ENCODE data around the gene KAT8.

Gene KAT8

DNA sequence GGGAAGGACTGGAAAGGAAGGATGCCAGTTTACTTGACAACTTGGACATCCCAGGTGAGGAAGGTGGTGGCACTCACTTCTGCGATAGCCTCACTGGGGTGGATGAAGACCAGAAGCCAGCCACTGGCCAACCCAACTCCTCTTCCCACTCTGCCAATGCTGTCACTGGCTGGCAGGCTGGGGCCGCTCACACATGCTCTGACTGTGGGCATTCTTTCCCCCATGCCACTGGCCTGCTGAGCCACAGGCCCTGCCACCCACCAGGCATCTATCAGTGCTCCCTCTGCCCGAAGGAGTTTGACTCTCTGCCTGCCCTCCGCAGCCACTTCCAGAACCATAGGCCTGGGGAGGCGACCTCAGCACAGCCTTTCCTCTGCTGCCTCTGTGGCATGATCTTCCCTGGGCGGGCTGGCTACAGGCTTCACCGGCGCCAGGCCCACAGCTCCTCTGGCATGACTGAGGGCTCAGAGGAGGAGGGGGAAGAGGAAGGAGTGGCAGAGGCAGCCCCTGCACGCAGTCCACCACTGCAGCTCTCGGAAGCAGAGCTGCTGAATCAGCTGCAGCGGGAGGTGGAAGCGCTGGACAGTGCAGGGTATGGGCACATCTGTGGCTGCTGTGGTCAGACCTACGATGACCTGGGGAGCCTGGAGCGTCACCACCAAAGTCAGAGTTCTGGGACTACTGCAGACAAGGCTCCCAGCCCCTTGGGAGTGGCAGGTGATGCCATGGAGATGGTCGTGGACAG, 38.7 kb upstream of the KAT8 start:
- Histone ChIP-seq H3K9me2 (replicated peaks; ENCODE audit: insufficient read depth, low read length) (no peaks in the 10 kb centered on the region), H4K20me1 (ENCODE audit: insufficient read depth, low read length) (no peaks in the 10 kb centered on the region), H2AFZ (ENCODE audit: low read length) (no peak overlapping the region), H3K36me3 (replicated peaks; ENCODE audit: insufficient read depth, low read length) (no peaks in the 10 kb centered on the region), H3K9ac (ENCODE audit: low read length) (no peak overlapping the region), H3K4me3 (ENCODE audit: low read length) (no peak overlapping the region), H3K9me3 (replicated peaks; ENCODE audit: insufficient read depth, low read length) (no peaks in the 10 kb centered on the region), H3K27ac (ENCODE audit: low read length) (no peak overlapping the region), H3F3A (ENCODE audit: insufficient read depth, low read length) (peaks cover 6% of the 10 kb centered on the region), H3K27me3 (replicated peaks; ENCODE audit: insufficient read depth, low read length) (no peaks in the 10 kb centered on the region), H3K79me2 (ENCODE audit: low read length) (peaks cover 61% of the 10 kb centered on the region), H3K4me1 (ENCODE audit: low read length) (no peaks in the 10 kb centered on the region), H3K4me2 (ENCODE audit: low read depth, low read length) (no peak overlapping the region)
- TF ChIP-seq, protein P1, sequence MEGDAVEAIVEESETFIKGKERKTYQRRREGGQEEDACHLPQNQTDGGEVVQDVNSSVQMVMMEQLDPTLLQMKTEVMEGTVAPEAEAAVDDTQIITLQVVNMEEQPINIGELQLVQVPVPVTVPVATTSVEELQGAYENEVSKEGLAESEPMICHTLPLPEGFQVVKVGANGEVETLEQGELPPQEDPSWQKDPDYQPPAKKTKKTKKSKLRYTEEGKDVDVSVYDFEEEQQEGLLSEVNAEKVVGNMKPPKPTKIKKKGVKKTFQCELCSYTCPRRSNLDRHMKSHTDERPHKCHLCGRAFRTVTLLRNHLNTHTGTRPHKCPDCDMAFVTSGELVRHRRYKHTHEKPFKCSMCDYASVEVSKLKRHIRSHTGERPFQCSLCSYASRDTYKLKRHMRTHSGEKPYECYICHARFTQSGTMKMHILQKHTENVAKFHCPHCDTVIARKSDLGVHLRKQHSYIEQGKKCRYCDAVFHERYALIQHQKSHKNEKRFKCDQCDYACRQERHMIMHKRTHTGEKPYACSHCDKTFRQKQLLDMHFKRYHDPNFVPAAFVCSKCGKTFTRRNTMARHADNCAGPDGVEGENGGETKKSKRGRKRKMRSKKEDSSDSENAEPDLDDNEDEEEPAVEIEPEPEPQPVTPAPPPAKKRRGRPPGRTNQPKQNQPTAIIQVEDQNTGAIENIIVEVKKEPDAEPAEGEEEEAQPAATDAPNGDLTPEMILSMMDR (IDR thresholded peaks at IDR 0.05; ENCODE audit: low read length), result no peak
- TF ChIP-seq EZH2phosphoT487 (IDR thresholded peaks at IDR 0.05; ENCODE audit: low read length), result no peak
- TF ChIP-seq EZH2 (optimal IDR thresholded peaks at IDR 0.05; ENCODE audit: low read depth, low read length), result no peak
- no peak for DNase-seq

DNA sequence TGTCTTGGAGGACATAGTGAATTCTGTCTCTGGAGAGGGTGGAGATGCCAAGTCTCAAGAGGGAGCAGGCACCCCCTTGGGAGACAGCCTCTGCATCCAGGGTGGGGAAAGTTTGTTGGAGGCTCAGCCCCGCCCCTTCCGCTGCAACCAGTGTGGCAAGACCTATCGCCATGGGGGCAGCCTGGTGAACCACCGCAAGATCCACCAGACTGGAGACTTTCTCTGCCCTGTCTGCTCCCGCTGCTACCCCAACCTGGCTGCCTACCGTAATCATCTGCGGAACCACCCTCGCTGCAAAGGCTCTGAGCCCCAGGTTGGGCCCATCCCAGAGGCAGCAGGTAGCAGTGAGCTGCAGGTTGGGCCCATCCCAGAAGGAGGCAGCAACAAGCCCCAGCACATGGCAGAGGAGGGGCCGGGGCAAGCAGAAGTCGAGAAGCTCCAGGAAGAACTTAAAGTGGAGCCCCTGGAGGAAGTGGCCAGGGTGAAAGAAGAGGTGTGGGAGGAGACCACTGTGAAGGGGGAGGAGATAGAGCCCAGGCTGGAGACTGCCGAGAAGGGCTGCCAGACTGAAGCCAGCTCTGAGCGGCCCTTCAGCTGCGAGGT, 38.0 kb upstream of the KAT8 start:
- no peaks in the 10 kb centered on the region for H3K27me3 ChIP-seq (replicated peaks; ENCODE audit: insufficient read depth, low read length)
- no peak overlapping the region for H3K4me3 ChIP-seq (ENCODE audit: low read length)
- H3K79me2 ChIP-seq (ENCODE audit: low read length), result peaks cover 59% of the 10 kb centered on the region
- H3K9me3 ChIP-seq (replicated peaks; ENCODE audit: insufficient read depth, low read length), result no peaks in the 10 kb centered on the region
- no peak for DNase-seq
- no peak overlapping the region for H3K27ac ChIP-seq (ENCODE audit: low read length)
- no peak for TF ChIP-seq EZH2phosphoT487 (IDR thresholded peaks at IDR 0.05; ENCODE audit: low read length)
- TF ChIP-seq, protein P1 (IDR thresholded peaks at IDR 0.05; ENCODE audit: low read length), result no peak
- TF ChIP-seq EZH2 (optimal IDR thresholded peaks at IDR 0.05; ENCODE audit: low read depth, low read length), result no peak
- 0 out of 2 replicates have a peak, but pooled peaks cover 4% of the 10 kb centered on the region for H3F3A ChIP-seq (ENCODE audit: insufficient read depth, low read length)
- no peak overlapping the region for H3K4me2 ChIP-seq (ENCODE audit: low read depth, low read length)
- H2AFZ ChIP-seq (ENCODE audit: low read length), result no peak overlapping the region
- H3K9ac ChIP-seq (ENCODE audit: low read length), result no peak overlapping the region
- H3K9me2 ChIP-seq (replicated peaks; ENCODE audit: insufficient read depth, low read length), result no peaks in the 10 kb centered on the region
- no peaks in the 10 kb centered on the region for H4K20me1 ChIP-seq (ENCODE audit: insufficient read depth, low read length)
- no peaks in the 10 kb centered on the region for H3K36me3 ChIP-seq (replicated peaks; ENCODE audit: insufficient read depth, low read length)
- no peaks in the 10 kb centered on the region for H3K4me1 ChIP-seq (ENCODE audit: low read length)

DNA sequence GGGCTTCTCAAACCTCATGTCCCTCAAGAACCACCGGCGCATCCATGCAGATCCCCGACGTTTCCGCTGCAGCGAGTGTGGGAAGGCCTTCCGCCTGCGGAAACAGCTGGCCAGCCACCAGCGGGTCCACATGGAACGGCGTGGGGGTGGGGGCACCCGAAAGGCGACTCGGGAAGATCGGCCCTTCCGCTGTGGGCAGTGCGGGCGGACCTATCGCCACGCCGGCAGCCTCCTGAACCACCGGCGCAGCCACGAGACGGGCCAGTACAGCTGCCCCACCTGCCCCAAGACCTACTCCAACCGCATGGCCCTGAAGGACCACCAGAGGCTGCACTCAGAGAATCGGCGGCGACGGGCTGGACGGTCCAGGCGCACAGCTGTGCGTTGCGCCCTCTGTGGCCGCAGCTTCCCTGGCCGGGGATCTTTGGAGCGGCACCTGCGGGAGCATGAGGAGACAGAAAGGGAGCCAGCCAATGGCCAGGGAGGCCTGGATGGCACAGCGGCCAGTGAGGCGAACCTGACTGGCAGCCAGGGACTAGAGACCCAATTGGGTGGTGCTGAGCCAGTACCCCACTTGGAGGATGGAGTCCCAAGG, 37.3 kb upstream of the KAT8 start:
- Histone ChIP-seq H3K4me1 (ENCODE audit: low read length) (no peaks in the 10 kb centered on the region), H3K9me3 (replicated peaks; ENCODE audit: insufficient read depth, low read length) (no peaks in the 10 kb centered on the region), H3K9ac (ENCODE audit: low read length) (no peak overlapping the region), H3K27ac (ENCODE audit: low read length) (no peak overlapping the region), H3F3A (ENCODE audit: insufficient read depth, low read length) (0 out of 2 replicates have a peak, but pooled peaks cover 4% of the 10 kb centered on the region), H3K79me2 (ENCODE audit: low read length) (peaks cover 52% of the 10 kb centered on the region), H3K4me3 (ENCODE audit: low read length) (no peak overlapping the region), H4K20me1 (ENCODE audit: insufficient read depth, low read length) (no peaks in the 10 kb centered on the region), H3K36me3 (replicated peaks; ENCODE audit: insufficient read depth, low read length) (no peaks in the 10 kb centered on the region), H2AFZ (ENCODE audit: low read length) (no peak overlapping the region), H3K4me2 (ENCODE audit: low read depth, low read length) (no peak overlapping the region), H3K9me2 (replicated peaks; ENCODE audit: insufficient read depth, low read length) (no peaks in the 10 kb centered on the region), H3K27me3 (replicated peaks; ENCODE audit: insufficient read depth, low read length) (no peaks in the 10 kb centered on the region)
- DNase-seq, result no peak
- TF ChIP-seq EZH2 (optimal IDR thresholded peaks at IDR 0.05; ENCODE audit: low read depth, low read length) (no peak), EZH2phosphoT487 (IDR thresholded peaks at IDR 0.05; ENCODE audit: low read length) (no peak)
- TF ChIP-seq, protein P1 (IDR thresholded peaks at IDR 0.05; ENCODE audit: low read length), result no peak
